GM18873 (cell line): ENCODE data around the gene HPGD.

Experiments
- ATAC-seq: cut with Tn5 transposase; IDR thresholded peaks from one replicate; pipeline ENCODE4 v1.9.1; 2021; ENCODE audit warnings: mild to moderate bottlenecking, moderate library complexity, moderate number of reproducible peaks; ENCODE audit not compliant: unreplicated experiment, low FRiP score

HPGD gene

GRCh38 chr4:174483792-174484191 is 38.5 kb downstream of the HPGD start:
- ATAC-seq, result no peak

GRCh38 chr4:174479140-174479539 is 43.1 kb downstream of the HPGD start:
- ATAC-seq, result no peak

- ATAC-seq, result no peak
Measured at GRCh38 chr4:174475528-174475927, 46.8 kb downstream of the HPGD start.

GRCh38 chr4:174474457-174475075 is 47.7 kb downstream of the HPGD start:
- no peak for ATAC-seq

- ATAC-seq, result no peak
Measured at GRCh38 chr4:174467107-174467506, 55.2 kb downstream of the HPGD start.

GRCh38 chr4:174464949-174465348 is 57.3 kb downstream of the HPGD start:
- ATAC-seq, result no peak

- no peak for ATAC-seq
Measured at GRCh38 chr4:174461466-174462106, 60.7 kb downstream of the HPGD start.

GRCh38 chr4:174460684-174461083 is 61.6 kb downstream of the HPGD start:
- no peak for ATAC-seq

- ATAC-seq, result no peak
Measured at GRCh38 chr4:174457468-174457867, 64.8 kb downstream of the HPGD start.

- ATAC-seq, result no peak
Measured at GRCh38 chr4:174454815-174455473, 67.3 kb downstream of the HPGD start.

GRCh38 chr4:174451718-174452296 is 70.5 kb downstream of the HPGD start:
- no peak for ATAC-seq

- ATAC-seq, result no peak
Measured at GRCh38 chr4:174450786-174451125, 71.5 kb downstream of the HPGD start.

GRCh38 chr4:174449944-174450785 is 72.1 kb downstream of the HPGD start:
- ATAC-seq, result no peak

- ATAC-seq, result no peak
Measured at GRCh38 chr4:174449152-174449551, 73.1 kb downstream of the HPGD start.

GRCh38 chr4:174444390-174444789 is 77.9 kb downstream of the HPGD start:
- no peak for ATAC-seq
